OCI-M1 (cell line): ENCODE data around the gene SP7.
"Not testable (repeated sequence)": the region's sequence is repeated elsewhere in the genome, so short reads cannot be mapped to it uniquely, and the experiment has no call there.

ENCODE experiments used
- DNase-seq: peaks from one replicate; lab custom pipeline; 2025; lab: John Stamatoyannopoulos, UW

The SP7 gene

DNA sequence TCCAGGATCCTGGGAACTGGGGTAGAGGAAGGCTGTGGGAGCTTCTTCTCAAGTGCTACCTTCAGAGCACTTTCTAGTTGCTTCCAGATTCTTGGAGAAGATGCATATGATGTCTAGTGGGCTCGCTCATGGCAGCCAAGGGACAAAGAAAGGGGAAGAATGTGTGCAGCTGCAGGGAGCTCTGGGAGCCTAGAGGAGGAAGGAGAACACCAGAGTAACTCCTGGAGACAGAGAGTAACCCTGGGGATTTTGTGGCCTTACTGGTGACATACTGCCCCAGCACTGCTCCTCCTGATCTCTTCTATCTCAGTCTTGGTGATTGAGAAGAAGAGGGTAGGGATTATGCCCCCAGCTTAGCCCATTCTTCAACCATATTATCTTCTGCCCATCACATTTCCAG lies 10.3 kb upstream of the SP7 start:
- DNase-seq = no peak

DNA sequence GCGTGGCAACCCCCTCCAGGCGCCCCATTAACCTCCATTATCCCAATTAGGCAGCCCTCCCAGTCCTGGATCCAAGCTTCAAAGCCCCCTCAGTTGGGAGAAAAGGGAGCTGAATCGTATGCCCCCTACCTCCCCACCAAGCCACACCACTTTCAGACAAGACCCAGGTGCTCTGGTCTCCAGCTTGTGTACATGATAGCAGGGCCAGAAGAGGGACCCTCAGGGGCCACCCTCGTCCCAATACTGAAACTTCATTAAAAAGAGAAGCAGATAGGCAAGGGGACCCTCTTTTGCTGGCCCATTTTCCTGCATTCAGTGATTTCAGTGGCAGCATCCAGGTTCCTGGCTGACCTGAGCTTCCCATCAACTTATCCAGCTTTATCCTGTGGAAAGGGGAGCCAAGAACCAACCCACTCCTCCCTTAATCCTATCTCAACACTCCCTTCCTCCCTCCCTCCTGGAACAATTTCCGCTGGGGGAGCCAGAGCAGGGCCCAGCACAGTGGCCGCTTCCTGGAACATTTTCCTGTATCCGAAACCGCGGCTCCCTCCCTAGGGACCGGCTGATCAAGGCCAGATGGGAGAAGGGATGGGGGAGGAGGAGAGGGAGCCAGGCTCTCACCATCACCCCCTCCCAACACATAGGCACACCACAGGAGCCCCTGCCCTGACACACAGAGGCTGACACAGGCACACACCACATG lies 9.5 kb upstream of the SP7 start:
- DNase-seq = no peak

DNA sequence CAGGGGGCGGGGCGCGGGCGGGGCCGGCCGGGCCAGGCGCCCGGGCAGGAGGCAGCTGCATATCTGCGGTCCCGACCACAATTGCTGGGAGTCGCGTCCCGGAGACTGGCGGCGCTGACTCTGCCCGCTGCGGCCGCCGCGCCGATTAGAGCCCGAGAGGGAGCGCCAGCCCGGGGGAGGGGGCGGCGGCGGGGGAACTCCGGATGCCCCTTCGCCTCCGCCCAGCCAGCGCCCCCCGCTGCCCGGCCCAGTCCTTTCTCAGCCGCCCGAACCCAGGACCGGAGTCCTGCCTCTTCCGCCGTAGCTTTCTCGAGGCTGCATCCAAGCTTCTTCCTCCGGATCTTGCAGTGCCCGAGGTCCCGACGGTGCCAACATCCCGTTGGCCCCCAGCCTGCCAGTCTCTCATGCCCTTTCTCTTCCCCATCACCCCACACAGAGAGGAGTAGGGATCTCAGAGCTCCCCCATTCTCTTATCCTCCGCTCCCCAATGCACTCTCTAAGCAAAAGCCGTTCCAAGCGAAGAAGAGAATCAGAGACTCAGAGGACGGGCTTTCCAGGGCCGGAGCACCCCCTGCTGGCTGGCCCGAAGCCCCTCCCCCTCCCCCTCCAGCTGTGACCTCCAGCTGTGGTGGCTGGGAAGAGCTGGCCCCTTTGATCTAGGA lies 8.8 kb upstream of the SP7 start:
- peak; percentile 88 for DNase-seq

DNA sequence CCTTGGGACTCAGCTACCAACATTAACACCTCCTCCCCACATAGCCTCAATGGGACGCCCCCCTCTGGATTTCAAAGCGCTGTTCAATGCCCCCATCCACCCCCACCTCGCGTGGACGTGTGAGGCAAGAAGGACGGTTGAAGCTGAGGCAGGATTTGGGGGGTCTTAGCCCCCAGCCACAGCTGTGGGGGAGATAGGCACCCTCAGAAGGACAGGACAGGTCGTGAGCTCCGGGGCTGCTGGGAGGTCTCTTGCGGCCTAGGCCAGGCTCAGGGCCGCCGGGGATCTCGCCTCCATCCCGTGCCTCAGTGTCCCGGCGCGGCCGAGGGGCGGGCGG lies 8.3 kb upstream of the SP7 start:
- DNase-seq = no peak

DNA sequence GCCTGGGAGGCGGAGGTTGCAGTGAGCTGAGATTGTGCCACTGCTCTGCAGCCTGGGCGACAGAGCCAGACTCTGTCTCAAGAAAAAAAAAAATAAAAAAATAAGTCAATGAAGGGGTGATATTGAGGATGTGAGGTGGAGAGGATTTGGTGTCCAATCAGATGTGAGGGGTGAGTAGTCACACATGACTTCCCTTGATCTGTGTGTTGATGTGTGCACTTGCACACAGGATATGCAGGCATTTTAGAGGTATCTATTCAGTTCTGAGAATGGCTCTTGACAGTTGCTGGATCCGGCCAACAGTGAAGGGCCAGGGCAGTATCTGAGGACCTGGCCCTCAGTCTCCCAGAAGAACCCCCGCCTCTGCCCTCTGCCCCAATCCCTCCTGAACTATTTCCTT lies 7.8 kb upstream of the SP7 start:
- no peak for DNase-seq

DNA sequence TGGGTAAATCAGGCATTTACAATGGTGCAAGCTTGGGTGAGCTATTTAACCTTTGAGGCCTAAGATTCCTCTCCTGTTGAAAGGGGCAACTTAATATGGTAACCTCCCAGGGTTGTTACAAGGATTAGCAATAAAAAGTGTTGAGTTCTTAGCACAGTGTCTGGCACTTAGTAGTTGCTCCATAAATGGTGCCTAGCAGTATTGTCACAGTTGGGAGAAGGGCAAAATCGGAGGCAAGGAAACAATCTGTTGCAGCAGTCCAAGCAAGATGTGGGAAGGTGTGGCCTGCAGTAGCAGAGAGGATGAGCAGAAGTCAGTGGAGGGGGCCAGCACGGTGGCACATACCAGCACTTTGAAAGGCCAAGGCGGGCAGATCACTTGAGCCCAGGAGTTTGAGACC lies 7.3 kb upstream of the SP7 start:
- no peak for DNase-seq

DNA sequence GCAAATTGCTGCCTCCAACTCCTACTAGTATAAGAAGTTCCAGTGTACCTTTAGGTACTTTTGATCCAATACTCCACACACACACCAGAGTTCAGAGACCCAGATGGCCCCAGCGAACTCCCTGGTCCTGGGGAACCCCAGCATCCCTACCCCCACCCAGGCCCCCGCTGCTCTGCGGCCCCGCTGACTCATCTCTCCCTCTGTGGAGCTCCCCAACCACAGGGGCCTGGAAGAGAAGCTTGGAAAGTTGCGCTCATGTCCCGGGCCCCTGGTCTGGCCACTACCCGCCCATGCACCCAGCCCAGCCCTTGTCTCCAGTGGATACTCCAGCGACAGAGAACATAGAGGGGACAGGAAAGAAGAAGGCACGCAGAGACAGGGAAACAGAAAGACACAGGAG lies 4.2 kb upstream of the SP7 start:
- no peak for DNase-seq

DNA sequence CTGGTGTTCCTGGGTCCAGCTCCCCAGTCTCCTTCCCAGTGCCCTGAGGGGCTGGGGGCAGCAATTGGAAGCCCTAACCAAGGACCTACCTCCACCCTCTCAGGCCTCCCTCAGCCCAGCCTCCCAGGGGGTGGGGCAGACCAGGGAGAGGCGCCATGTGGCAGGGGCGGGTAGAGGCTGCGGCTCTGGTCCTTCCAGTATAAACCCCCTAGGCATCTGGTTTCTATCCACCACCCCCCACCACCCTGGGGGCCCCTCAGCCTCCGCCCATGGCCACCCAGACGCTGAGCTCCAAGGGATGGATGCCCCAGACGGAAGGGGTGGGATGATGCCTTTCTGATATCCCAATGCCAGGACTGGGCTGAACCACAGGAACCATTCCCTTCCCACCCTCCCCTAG lies 2.8 kb upstream of the SP7 start:
- no peak for DNase-seq

DNA sequence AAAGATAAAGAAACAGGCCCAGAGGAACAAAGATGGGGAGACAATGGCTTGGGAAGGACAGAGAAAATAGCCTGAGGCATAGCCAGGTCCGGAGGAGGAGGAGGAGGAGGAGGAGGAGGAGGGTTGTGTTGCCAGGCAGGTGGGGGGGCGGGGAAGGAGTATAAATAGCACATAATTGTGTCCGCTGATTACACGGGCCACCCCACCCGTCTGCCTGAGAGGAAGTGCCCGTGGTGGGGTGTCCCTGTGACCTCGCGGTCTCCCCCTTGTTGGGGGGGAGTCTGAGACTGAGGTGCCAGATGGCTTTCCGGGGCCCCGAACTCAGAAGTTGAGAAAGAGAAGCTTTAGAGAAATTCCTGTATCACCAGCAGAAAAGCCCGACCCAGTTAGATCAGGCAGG lies 1.9 kb upstream of the SP7 start:
- DNase-seq = no peak

DNA sequence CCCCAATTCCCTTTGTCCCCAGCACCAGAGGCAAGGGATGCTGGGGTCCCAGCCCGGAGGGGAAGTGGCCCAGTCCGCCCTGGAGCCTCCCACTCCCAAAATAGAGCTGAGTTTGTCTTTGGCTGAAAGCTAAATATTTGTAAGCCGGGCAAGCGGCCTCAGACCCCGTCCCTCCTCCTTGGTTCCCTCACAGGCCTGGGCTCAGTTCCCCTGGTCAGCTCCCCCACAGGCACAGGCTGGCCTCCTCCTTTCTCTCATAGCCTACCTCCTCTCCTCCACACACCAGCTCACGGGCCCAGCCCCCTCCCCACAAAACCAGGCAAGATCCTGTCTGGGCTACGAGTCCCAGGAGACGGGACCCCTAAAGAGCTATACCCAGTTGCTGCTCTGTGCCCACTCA lies 1.3 kb downstream of the SP7 start:
- DNase-seq = no peak

DNA sequence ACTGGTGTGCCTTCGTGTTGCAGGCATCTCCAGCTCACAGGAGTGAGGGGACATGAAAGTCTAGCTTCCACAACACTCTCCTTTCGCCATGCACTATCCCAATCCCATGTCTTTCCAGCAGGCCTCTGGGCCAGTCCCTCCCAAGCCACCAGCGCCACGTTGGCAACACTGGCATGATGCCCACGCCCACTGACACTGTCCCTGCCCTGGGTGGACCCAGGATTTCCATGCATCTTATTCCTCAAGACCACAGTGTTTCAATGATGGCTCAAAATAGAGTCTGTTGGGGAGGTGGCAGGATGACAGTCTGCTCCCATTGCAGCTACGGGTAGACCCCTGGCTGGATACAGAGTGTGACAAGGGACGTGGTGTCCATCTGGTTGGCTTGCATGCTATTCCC lies 2.3 kb downstream of the SP7 start:
- DNase-seq = no peak

DNA sequence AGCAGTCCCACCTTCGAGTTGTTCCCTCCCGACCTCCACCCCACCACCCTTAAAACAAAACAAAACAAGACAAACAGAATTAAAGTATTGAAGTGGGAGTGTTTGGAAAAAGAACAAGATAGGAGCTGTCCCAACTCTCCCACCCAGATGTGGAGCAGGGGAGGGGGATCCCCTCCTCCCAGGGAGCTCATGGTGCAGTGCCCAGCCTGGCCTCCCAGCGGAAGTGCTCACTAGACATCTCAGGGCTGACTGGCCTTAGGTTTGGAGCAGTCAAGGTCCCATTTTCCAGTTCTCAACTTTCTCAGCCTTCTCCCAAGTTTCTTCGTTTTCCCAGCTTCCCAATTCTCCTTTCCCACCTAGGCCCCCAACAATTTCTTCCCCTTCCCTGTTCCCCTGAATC lies 2.9 kb downstream of the SP7 start:
- no peak for DNase-seq

DNA sequence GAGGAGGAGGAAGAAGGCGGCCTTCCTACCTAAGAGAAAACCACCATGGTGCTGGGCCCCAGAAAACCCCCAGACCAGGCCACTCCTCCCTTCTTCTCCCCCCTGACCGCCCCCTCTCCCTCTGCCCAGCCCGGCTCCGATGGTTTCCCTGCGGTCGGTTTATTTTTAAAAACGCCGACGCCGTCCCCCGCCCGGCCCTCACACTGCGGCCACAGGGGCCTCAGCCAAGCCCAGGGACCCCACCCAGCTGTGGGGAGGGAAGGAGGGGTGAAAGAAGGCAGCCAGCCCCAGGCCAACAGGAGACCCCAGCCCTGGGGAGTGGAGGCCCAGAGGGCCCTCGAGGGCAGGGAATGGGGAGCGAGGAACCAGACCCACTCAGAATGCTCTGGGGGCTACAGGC lies 3.4 kb downstream of the SP7 start:
- no peak for DNase-seq

DNA sequence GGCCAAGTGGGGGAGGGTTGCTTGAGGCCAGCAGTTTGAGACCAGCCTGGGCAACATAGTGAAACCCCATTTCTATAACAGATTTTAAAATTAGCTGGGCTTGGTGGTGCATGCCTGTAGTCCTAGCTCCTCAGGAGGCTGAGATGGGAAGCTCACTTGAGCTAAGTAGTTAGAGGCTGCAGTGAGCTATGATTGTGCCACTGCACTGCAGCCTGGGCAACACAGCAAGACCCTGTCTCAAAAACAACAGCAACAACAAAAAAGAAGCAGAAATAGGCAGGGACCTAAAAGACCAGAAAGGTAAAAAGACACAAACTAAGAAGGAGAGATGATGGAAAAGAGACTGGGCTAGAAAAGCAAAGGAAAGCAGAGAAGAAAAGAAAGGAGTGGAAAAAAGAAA lies 3.8 kb downstream of the SP7 start:
- DNase-seq = not testable (repeated sequence)

DNA sequence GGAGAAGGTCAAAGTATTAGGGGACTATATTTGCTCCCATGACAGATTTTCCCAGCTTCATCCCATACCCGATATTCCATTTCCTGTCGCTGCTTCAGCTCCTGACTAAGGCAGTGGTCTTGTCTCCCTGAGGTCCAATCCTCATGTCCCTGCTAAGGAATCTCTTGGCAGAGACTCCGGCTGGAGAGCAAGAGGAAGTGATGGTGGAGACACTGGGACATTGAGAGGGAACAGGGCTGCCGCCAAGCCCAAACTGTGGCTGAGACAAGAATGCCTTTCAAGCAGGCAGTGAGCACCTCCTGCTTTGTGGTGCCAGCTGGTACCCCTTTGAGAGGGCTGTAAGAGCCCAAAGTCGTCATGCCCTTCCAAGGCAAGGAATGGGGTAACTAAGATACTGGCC lies 5.5 kb downstream of the SP7 start:
- no peak for DNase-seq

DNA sequence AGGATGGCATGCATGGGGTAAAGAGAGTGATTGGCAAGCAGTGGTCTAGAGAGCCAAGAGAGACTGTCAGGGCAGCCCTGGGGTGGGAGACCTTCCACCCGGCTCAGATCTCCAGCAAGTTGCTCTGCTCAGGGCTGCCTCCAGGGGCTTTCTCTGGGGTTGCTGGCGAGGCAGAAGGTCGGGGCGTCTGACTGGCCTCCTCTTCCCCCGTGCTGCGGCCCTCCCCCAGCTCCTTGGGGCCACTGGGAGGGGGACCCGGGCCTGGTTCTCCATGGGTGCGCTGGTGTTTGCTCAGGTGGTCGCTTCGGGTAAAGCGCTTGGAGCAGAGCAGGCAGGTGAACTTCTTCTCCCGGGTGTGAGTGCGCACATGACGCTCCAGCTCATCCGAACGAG lies 8.1 kb downstream of the SP7 start:
- no peak for DNase-seq

DNA sequence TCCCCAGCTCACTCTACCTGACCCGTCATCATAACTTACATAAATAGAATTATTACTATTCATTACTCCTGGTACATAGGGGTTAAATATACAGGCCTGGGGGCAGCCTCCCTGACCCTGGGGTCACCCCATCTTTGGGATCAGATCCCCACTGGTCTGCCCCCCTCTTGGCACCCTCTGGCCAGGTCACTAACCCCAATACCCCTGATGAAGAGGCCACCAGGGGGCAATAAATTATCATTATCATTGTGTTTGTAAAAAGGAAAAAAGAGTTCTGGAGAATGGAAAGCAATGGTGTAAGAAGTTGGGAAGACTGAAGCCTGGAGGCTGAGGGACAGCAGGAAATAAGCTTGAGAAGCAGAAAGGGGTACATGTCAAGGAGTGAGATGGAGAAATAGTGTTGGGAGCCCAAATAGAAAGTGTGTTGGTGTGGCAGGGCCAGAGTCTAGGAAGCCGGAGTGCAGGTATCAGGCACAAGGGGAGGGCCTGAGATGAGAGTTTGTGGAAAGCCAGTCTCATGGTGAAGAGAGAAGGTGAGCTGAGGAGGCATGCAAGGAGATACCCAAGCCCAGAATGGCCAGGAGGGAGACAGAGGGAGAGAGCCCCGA lies 8.6 kb downstream of the SP7 start:
- peak; percentile 48 for DNase-seq

DNA sequence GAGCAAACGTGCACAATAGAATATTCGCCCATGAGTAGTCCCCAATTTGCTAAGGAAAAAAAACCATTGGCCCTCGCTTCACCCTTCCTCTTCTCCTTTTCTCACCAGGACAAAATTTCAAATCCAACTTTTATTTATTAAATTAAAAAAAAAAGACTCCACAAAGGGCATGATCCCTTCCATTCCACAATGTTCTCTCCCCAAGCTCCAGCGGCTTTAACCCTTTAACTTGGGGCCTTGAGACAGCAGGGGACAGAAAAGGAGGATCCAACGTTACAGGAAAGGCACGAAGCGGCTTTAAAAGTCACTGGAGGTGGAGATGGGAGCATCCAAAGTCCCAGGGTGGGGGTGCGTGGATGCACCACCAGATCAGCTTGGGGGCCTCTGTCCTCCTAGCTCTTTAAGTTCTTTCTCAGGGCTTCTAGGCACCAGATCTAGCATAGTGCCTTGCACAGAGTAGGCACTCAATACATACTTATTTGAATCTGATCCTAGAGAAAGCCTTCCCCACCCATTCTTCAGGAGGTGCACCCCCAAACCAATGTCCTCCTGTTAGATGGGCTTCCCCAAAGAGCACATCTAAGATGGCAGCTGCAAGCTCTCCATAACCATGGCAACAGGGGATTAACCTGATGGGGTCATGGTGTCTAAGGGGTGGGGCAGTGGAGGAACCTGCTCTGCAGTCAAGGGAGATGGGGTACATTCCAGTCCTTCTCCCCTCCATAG lies 9.5 kb downstream of the SP7 start:
- DNase-seq = no peak

DNA sequence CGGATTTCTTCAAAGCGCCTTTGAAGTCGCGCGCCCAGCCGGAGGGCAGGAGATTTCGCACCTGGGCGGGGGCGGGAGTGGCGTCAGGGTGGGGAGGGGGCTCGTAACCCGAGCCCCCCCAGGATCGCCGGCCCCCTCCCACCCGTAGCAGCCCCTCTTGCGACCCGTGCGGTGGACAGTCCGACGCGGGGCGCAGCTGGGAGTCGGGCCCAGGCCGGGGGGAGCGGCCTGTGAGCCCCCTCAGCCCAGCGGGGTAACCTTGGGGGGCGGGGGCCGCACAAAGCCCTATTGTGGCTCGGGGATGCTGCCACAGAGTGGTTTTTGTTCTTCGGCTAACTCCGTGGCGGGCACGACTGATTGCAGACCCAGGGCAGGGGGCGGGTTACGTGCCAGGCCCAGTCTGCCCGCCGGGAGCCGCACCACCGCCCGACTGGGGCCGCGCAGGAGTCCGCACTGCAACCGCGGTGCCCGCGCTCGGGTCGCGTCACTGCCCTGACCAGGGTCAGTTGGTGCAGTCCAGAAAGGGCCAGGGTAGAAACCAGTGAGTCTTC lies 10.6 kb downstream of the SP7 start:
- DNase-seq = no peak

DNA sequence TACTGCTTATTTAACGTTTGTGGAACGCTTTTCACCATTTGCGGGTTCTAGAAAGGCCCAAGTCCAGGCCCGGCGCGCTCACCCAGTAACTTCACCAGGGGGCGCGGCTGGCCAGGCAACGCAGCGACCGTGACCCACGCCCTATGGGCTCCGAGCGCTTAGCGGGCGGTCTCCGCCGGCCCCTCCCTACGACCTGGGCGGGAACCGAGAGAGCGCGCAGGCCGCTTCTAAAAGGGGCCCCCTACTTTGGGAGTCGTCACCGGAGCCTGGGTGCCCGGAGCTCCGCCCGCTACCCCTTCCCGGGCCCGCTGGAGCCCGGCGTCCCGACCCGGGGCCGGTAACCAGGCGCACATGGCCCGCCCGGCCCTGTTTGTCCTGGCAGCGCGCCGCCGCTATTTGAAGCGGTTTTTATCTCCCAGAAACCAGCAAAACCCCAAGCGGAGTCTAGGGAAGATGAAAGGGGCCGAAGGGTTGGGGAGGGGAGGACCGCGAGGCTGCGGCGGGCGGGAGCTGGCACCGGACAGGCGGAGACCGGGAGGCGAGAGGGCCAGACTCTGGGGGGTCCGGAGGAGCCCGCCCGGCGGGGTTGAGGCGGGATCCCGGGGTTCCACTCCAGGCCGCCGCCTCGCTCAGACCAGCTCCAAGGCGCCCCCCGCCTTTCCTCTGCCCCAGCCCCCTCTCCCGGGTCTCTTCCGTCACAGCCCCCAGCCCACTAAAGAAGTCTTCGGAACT lies 11.2 kb downstream of the SP7 start:
- peak; percentile 94 for DNase-seq

DNA sequence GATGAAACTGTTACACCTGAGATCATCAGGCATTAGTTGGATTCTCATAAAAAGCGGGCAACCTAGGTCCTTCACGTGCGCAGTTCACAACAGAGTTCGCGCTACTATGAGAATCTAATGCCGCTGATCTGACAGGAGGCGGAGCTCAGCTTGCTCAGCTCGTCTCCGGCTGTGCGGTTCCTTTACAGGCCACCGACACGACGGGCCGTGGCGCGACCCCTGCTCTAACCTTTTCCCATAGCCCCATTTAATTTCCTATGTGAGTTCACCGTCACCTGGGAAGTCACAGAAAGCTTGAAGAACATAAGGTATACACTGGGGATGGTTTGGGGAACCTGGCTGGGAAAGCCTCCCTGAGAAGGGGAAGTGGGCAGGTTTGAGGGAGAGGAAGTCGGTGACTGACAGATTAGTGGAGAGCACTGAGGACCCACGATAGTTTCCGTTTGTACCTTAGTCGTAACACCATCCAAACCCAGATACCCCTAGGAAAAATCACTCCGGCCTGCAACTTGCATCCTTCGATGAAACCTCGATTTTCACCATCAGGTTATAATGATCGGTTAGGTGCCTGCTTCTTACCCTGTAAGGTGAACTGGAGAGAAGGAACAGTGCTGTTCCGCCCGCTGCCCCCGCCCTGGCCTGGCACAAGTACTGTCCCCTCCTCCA lies 11.9 kb downstream of the SP7 start:
- DNase-seq = peak; percentile 83
